AG09309 (cell line): ENCODE results near the gene DMXL2.

Source experiments
- DNase-seq: peaks from one replicate; pipeline ENCODE4 v3.0.0-alpha.2; 2010; ENCODE audit warnings: low read depth
- H3K4me3 ChIP-seq: 2 replicates; pipeline ENCODE4 v1.5.1; 2011; ENCODE audit warnings: mild to moderate bottlenecking, low read depth, low read length, moderate library complexity; ENCODE audit not compliant: control insufficient read depth
- CTCF ChIP-seq: IDR thresholded peaks from 2 replicates; pipeline ENCODE4 v1.5.1; 2011; ENCODE audit warnings: mild to moderate bottlenecking, low read depth, low read length, inconsistent platforms; ENCODE audit not compliant: insufficient read depth, control insufficient read depth; ENCODE audit errors: missing control alignments

Gene DMXL2

GRCh38 chr15:51642696-51643095 is 20.1 kb upstream of the DMXL2 start:
- DNase-seq: no peak
- H3K4me3 ChIP-seq: no peak overlapping the region
- TF ChIP-seq CTCF: no peak

GRCh38 chr15:51641490-51642130 is 19.0 kb upstream of the DMXL2 start:
- H3K4me3 ChIP-seq: no peak overlapping the region
- DNase-seq: no peak
- TF ChIP-seq CTCF: no peak

- no peak overlapping the region for H3K4me3 ChIP-seq
- no peak for TF ChIP-seq CTCF
- DNase-seq: no peak
Measured at GRCh38 chr15:51634591-51635198, 12.1 kb upstream of the DMXL2 start.

- DNase-seq: no peak
- TF ChIP-seq CTCF: no peak
- H3K4me3 ChIP-seq: no peak overlapping the region
Measured at GRCh38 chr15:51629612-51630011, 7.0 kb upstream of the DMXL2 start.

GRCh38 chr15:51625236-51625635 is 2.7 kb upstream of the DMXL2 start:
- H3K4me3 ChIP-seq: no peak overlapping the region
- no peak for DNase-seq
- no peak for TF ChIP-seq CTCF

GRCh38 chr15:51624022-51624421 is 1.5 kb upstream of the DMXL2 start:
- no peak for DNase-seq
- no peak overlapping the region for H3K4me3 ChIP-seq
- no peak for TF ChIP-seq CTCF
